Activated B cell treated with CpG ODN at 0.5 μM for 24 hours (primary cell): ENCODE results near the gene P2RY8. TPM values are rescaled to one million over a fixed set of nuclear protein-coding genes. Genes with fewer than 3 reads are reported as not detected.

Experiments
- ATAC-seq: fragments of 200-7000 bp; cut with Tn5 transposase; one replicate; pipeline ENCODE4 v1.10.0; 2021; ENCODE audit warnings: low read depth, mild to moderate bottlenecking, moderate library complexity
- CTCF ChIA-PET: fragments of 350-600 bp; sonication (Branson Sonifier 250); formaldehyde crosslinking; loops from one replicate; lab custom pipeline; 2021; ENCODE audit warnings: antibody characterized with exemption; lab: Charles Lee
- POLR2A ChIA-PET: fragments of 350-600 bp; sonication (Branson Sonifier 250); formaldehyde crosslinking; loops from one replicate; lab custom pipeline; 2021; ENCODE audit warnings: antibody characterized with exemption; lab: Charles Lee
- DNase-seq: peaks from one replicate; pipeline ENCODE4 v3.0.0; 2022
- H3K27ac Mint-ChIP-seq: one replicate; pipeline ENCODE4 v1.8.0; 2020; ENCODE audit warnings: mixed read lengths
- H3K27me3 Mint-ChIP-seq: one replicate; pipeline ENCODE4 v1.8.0; 2021; ENCODE audit warnings: mixed read lengths
- H3K36me3 Mint-ChIP-seq: one replicate; pipeline ENCODE4 v1.8.0; 2021; ENCODE audit warnings: low read depth, mixed read lengths
- H3K4me1 Mint-ChIP-seq: one replicate; pipeline ENCODE4 v1.8.0; 2021; ENCODE audit warnings: mixed read lengths
- H3K4me3 Mint-ChIP-seq: one replicate; pipeline ENCODE4 v1.8.0; 2020; ENCODE audit warnings: mild to moderate bottlenecking, mixed read lengths
- H3K9me3 Mint-ChIP-seq: one replicate; pipeline ENCODE4 v1.8.0; 2020; ENCODE audit warnings: mixed read lengths
- CTCF ChIP-seq: fragments of 200-600 bp; IDR thresholded peaks from one replicate; pipeline ENCODE4 v1.8.0; 2022; ENCODE audit warnings: antibody characterized with exemption, mild to moderate bottlenecking
- intact Hi-C: fragments of 100-400 bp; cut with micrococcal nuclease; formaldehyde crosslinking; loops from one replicate; pipeline ENCODE4 v1.15.1; 2024
- total RNA-seq: library from RNA; stranded (reverse); gene quantifications from 2 replicates; pipeline ENCODE4 v1.2.3, GENCODE V29; 2022

The P2RY8 gene
- total RNA-seq, 1 donor from 2014 or later, result 332 TPM

DNA sequence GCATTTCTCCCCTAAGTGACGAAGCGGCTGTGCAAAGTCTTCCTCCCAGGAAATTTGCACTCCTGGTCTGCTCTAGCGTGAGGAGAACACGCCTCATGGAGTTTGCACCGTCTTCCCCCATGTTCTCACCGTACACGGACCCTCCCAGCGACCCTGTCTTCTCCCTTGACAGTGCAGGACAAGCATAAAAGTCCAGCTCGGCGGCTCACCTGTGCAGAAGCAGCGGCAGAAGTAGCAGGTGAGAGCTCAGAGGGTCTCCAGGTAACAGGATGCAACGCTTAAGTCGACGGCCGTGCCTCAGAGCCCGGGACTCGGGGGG lies 314 bp downstream of the P2RY8 start:
- CTCF ChIA-PET, result no interaction called here
- H3K4me3 Mint-ChIP-seq, result peak overlapping the region; percentile 98
- DNase-seq, result no peak

DNA sequence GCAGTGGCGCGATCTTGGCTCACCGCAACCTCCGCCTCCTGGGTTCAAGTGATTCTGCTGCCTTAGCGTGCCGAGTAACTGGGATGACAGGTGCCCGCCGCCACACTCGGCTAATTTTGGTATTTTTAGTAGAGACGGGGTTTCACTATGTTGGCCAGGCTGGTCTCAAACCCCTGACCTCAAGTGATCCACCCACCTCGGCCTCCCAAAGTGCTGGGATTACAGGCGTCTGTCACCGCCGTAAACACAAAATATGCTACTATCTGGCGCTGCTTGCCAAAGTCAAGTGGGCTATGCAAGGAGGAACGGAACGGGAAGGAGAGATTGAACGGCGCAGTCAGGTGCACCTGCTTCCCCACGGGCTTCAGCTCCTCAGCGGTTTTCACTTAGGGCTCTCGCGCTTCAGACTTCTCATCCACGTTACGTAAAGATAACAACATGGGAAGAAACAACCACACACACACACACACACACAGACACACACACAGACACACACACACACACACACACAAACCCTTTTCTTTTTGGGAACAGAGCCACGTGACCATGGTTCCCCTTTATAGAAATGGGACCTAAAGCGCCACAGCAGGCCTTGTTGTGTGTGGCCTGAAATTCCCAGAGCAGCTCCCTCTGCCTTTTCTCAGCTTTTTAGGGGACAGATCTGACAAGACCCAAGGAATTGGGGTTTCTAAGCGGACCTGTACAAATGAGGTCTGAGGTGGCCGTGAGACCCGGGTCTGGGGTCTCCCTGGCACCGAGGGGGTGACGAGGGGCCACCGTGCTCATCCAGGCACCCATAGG lies 1.5 kb downstream of the P2RY8 start:
- Mint-ChIP-seq H3K36me3 (peaks cover 30% of the 10 kb centered on the region), H3K4me3 (peak overlapping the region; percentile 98), H3K4me1 (peaks cover 20% of the 10 kb centered on the region), H3K27me3 (no peaks in the 10 kb centered on the region), H3K27ac (peak overlapping the region; percentile 96), H3K9me3 (no peaks in the 10 kb centered on the region)
- intact Hi-C loops, result loop anchor here (1.0 to 10.0 kb wide), 4 partner anchors 14 to 1069 kb away; partner anchors contain the start of gene AKAP17A
- no peak for TF ChIP-seq CTCF
- ChIA-PET POLR2A (no interaction called here), CTCF (no interaction called here)
- peak; percentile 19 for ATAC-seq
- peak; percentile 51 for DNase-seq

More for the DNA sequence above, 314 bp downstream of the P2RY8 start:
- peak overlapping the region; percentile 96 for H3K27ac Mint-ChIP-seq
- H3K27me3 Mint-ChIP-seq, result no peaks in the 10 kb centered on the region
- ATAC-seq, result peak; percentile 3
- no peak for TF ChIP-seq CTCF
- no peaks in the 10 kb centered on the region for H3K9me3 Mint-ChIP-seq
- intact Hi-C loops, result loop anchor here (1.0 to 10.0 kb wide), 12 partner anchors 19 to 1068 kb away; partner anchors contain the start of genes AKAP17A and SLC25A6
- H3K4me1 Mint-ChIP-seq, result peaks cover 20% of the 10 kb centered on the region
- H3K36me3 Mint-ChIP-seq, result peaks cover 30% of the 10 kb centered on the region
- POLR2A ChIA-PET, result no interaction called here

DNA sequence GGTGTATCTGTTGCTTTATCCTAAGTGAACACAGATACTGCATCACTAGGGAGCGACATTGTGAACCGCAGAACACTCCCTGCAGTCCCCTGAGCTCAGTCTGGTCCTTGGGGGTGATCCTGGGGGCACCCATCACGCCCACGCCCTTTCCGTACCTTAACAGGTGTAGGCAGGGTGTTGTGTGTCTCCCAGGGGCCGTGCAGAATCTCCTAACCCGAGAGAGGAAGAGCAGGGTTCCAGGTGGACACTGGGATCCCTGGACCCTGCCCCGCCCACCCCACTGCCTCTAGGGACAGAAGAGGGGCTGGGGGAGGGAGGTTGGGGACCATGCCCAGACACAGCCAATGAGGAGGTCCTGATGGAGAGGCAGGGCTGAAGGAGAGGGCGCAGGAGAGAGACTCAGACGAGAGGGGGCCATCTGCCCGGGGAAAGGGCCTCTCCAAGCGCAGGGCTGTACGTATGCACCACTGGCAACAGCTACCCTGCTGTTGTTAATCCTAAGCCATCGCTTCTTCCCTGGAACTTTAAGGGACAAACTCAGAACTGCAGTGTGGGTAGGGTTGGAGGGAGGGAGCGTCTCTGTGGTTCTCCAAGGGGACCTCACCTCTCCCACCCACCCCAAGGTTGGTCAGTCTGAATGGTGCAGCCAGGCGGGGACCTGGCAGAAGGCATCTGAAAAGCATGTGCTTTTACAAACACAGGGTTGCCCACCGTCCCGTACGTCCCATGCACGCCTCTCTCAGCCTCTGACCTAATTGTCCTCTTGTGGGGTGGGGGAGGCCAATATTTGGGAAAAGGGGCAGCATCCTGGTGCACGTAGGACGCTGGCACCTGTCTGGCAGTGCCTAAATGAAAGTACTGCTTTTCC lies 2.5 kb downstream of the P2RY8 start:
- ATAC-seq, result peak; percentile 22
- Mint-ChIP-seq H3K4me3 (peak overlapping the region; percentile 98), H3K27me3 (no peaks in the 10 kb centered on the region), H3K9me3 (no peaks in the 10 kb centered on the region), H3K27ac (peak overlapping the region; percentile 96), H3K4me1 (peaks cover 20% of the 10 kb centered on the region), H3K36me3 (peaks cover 30% of the 10 kb centered on the region)
- ChIA-PET CTCF (no interaction called here), POLR2A (no interaction called here)
- intact Hi-C loops, result loop anchor here (1.0 to 10.0 kb wide), 3 partner anchors 13 to 1070 kb away; no protein-coding TSS in a partner anchor
- DNase-seq, result peak; percentile 47
- no peak for TF ChIP-seq CTCF

- ChIA-PET CTCF (no interaction called here), POLR2A (no interaction called here)
- intact Hi-C loops, result loop anchor here (10.0 kb wide), 1 partner anchor 1072 kb away; no protein-coding TSS in a partner anchor
- Mint-ChIP-seq H3K9me3 (no peaks in the 10 kb centered on the region), H3K4me1 (peaks cover 20% of the 10 kb centered on the region), H3K27ac (no peak overlapping the region), H3K27me3 (no peaks in the 10 kb centered on the region), H3K4me3 (no peak overlapping the region), H3K36me3 (peaks cover 30% of the 10 kb centered on the region)
- DNase-seq (no peak), ATAC-seq (no peak)
- no peak for TF ChIP-seq CTCF
These were observed 3.9 kb downstream of the P2RY8 start for GRCh38 chrX:1533058-1533457.
